Ammon's horn (tissue), 1 donor: ENCODE data around the gene BCAM.
A peak's percentile ranks its signal among the peaks of the same experiment; 100 is the strongest.
"Not testable (repeated sequence)": the region's sequence is repeated elsewhere in the genome, so short reads cannot be mapped to it uniquely, and the experiment has no call there.

ENCODE experiments used
- DNase-seq: peaks from one replicate; pipeline ENCODE4 v3.0.0-alpha.2; 2016; ENCODE audit warnings: low spot score

Gene BCAM

GRCh38 chr19:44848812-44849447 is 40.0 kb downstream of the BCAM start:
- no peak for DNase-seq

GRCh38 chr19:44850641-44851109 is 41.8 kb downstream of the BCAM start:
- no peak for DNase-seq

DNA sequence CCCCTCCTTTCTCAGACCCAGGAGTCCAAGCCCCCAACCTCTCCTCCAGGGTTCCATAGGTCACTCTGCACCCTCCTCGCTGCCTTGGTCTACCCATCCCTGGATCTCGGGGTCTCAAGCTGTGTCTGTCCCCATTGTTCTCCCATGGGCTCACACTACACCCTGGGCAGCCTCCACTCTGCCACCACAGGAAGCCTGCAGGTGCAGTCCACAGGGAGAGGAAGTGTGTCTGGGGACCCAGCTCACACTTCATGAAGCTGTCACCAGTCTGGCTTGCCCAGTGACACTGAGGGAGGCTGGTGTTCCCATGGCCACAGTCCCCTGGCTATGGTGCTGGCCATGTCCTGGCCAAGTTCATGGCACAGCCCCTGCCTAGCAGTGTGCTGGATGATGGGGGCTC is 42.5 kb downstream of the BCAM start:
- no peak for DNase-seq

DNA sequence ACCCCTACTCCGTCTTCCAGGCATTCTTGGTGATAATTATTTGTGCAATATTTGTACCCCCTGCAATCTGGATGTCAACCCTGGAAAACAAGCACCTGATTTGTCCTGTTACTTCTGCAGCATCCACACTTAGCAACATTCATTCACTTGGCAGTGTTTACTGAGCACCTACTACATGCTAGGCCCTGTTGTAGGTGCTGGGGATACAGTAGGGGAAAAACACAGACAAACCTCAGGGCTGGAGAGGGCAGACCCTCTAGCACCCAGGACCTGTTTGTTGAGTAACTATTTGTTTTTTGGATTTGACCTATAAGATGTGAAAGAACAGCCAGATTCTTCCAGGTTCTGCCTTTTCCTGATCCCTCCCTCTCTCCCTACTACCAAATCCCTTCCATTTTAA is 46.7 kb downstream of the BCAM start:
- no peak for DNase-seq

DNA sequence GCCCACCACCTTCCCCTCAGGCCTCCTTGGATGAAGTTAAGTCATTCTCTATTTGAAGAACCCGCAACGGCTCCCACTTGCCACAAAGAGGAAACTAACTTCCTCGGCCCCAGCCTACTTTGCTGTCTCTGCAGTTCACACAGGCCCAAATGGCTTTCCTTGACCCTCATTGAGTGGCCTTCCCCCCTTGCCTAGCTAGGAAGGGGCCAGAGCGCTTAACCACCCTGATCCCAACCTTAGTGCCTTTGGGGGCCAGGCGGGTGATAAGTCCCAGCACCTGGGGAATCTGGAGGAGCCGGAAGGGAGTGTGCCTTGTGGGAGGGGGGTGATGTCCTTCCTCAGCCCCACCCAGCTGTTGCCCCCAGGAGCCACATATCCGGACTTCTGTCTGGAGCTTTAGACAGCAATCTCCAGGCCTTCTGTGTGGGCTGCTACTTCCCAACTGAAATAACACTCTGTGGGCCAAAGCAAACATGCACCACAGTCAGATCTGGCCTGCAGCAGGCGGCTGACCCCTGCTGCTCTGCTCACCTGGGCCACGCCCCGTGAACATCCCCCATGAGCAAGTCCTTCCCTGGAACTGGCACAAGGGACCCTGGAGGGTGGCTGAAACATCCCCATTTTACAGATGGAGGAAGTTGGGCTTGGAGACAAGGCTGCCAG is 47.6 kb downstream of the BCAM start:
- peak; percentile 47 for DNase-seq

- DNase-seq, result no peak
Measured at GRCh38 chr19:44857837-44858236, 48.9 kb downstream of the BCAM start.

DNA sequence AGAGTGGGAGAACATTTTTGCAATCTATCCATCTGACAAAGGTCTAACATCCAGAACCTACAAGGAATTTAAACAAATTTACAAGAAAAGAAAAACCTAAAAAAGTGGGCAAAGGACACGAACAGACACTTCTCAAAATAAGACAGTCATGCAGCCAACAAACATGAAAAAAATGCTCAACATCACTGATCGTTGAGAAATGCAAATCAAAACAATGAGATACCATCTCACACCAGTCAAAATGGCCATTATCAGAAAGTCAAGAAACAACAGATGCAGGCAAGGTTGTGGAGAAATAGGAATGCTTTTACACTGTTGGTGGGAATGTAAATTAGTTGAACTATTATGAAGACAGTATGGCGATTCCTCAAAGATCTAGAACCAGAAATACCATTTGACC is 52.7 kb downstream of the BCAM start:
- DNase-seq, result not testable (repeated sequence)

DNA sequence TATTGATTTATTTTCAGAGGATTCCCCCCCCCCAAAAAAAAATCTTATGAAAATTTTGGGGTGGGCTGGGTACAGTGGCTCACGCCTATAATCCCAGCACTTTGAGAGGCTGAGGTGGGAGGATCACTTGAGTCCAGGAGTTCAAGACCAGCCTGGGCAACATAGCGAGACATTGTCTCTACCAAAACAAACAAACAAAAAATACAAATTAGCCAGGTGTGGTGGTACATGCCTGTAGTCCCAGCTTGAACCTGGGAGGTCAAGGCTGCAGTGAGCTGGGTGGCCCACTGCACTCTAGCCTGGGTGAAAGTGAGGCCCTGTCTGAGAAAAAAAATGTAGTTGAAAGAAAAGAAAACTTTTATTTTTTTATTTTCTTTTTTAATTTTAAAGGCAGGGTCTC is 55.1 kb downstream of the BCAM start:
- no peak for DNase-seq

DNA sequence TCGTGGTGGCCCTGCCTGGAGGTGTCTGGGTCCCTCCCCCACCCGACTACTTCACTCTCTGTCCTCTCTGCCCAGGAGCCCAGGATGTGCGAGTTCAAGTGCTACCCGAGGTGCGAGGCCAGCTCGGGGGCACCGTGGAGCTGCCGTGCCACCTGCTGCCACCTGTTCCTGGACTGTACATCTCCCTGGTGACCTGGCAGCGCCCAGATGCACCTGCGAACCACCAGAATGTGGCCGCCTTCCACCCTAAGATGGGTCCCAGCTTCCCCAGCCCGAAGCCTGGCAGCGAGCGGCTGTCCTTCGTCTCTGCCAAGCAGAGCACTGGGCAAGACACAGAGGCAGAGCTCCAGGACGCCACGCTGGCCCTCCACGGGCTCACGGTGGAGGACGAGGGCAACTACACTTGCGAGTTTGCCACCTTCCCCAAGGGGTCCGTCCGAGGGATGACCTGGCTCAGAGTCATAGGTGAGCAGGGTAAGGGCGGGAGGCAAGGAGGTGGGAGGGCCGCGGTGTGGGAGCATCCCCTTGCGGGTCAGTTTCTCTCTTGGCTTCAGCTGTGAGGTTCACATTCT is 56.4 kb downstream of the BCAM start:
- DNase-seq, result peak; percentile 32

- no peak for DNase-seq
Measured at GRCh38 chr19:44866664-44867063, 57.8 kb downstream of the BCAM start.

GRCh38 chr19:44867578-44867977 is 58.7 kb downstream of the BCAM start:
- no peak for DNase-seq

DNA sequence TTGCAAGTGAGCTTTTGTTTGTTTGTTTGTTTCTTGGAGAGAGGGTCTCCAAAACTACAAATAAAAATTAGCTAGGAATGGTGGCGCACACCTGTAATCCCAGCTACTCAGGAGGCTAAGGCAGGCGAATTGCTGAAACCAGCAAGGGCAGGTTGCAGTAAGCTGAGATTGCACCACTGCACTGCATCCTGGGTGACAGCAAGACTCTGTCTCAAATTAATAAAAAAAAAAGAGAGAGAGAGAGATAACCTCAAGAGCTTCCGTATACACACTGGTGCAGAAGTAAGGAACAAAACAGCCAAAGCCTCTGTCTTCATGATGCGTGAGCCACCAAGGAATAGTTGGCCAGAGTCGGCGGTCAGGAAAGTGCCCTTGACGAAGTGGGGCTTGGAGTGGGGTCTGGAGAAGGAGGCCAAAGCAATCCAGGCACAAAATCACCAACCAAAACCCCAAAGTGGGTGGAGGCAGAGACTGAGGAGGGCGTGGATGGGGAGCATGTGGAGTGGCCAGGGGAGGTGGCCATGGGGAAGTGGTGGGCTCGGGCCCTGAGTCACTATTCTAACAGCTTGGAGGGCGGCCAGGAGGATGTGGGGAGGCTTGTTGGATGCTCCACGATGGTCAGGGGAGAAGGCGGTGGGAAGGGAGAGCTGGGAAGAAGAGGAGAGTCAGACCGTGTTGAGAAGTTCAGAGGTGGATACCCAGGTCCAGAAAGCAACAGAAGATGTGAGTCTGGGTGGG is 61.0 kb downstream of the BCAM start:
- DNase-seq, result peak; percentile 56
